NCI-H146 treated with DMSO at 0.1 percent for 48 hours (cell line): ENCODE results near the gene GPRIN1.

Experiments
- DNase-seq: peaks from one replicate; lab custom pipeline; 2025; ENCODE audit not compliant: unreplicated experiment; lab: John Stamatoyannopoulos, UW

The GPRIN1 gene

GRCh38 chr5:176625512-176625911, 15.6 kb upstream of the GPRIN1 start:
- DNase-seq = no peak

- DNase-seq = no peak
These were observed 15.0 kb upstream of the GPRIN1 start for GRCh38 chr5:176624938-176625337.

GRCh38 chr5:176624142-176624541, 14.2 kb upstream of the GPRIN1 start:
- no peak for DNase-seq

GRCh38 chr5:176621661-176622079, 11.7 kb upstream of the GPRIN1 start:
- DNase-seq = no peak

GRCh38 chr5:176620333-176620981, 10.5 kb upstream of the GPRIN1 start:
- no peak for DNase-seq

GRCh38 chr5:176619569-176620332, 9.8 kb upstream of the GPRIN1 start:
- DNase-seq = no peak

- DNase-seq = peak; percentile 70
These were observed 9.2 kb upstream of the GPRIN1 start for GRCh38 chr5:176619203-176619568.

GRCh38 chr5:176618783-176619182, 8.8 kb upstream of the GPRIN1 start:
- DNase-seq = no peak

GRCh38 chr5:176616511-176616910, 6.6 kb upstream of the GPRIN1 start:
- DNase-seq = no peak

GRCh38 chr5:176614805-176615478, 5.0 kb upstream of the GPRIN1 start:
- no peak for DNase-seq

GRCh38 chr5:176612855-176613254, 2.9 kb upstream of the GPRIN1 start:
- no peak for DNase-seq

- DNase-seq = no peak
These were observed 2.1 kb upstream of the GPRIN1 start for GRCh38 chr5:176612008-176612407.

- DNase-seq = no peak
These were observed 1.5 kb upstream of the GPRIN1 start for GRCh38 chr5:176611435-176611834.

GRCh38 chr5:176610435-176610773, 448 bp upstream of the GPRIN1 start:
- DNase-seq = no peak

GRCh38 chr5:176608937-176609723, 826 bp downstream of the GPRIN1 start:
- no peak for DNase-seq

GRCh38 chr5:176608142-176608705, 1.7 kb downstream of the GPRIN1 start:
- no peak for DNase-seq

GRCh38 chr5:176606875-176607274, 3.1 kb downstream of the GPRIN1 start:
- no peak for DNase-seq

- no peak for DNase-seq
These were observed 3.9 kb downstream of the GPRIN1 start for GRCh38 chr5:176606032-176606431.

GRCh38 chr5:176603091-176603490, 6.9 kb downstream of the GPRIN1 start:
- no peak for DNase-seq

GRCh38 chr5:176601901-176602482, 8.0 kb downstream of the GPRIN1 start:
- no peak for DNase-seq
